ENCODE data around the gene NETO2.

DNA sequence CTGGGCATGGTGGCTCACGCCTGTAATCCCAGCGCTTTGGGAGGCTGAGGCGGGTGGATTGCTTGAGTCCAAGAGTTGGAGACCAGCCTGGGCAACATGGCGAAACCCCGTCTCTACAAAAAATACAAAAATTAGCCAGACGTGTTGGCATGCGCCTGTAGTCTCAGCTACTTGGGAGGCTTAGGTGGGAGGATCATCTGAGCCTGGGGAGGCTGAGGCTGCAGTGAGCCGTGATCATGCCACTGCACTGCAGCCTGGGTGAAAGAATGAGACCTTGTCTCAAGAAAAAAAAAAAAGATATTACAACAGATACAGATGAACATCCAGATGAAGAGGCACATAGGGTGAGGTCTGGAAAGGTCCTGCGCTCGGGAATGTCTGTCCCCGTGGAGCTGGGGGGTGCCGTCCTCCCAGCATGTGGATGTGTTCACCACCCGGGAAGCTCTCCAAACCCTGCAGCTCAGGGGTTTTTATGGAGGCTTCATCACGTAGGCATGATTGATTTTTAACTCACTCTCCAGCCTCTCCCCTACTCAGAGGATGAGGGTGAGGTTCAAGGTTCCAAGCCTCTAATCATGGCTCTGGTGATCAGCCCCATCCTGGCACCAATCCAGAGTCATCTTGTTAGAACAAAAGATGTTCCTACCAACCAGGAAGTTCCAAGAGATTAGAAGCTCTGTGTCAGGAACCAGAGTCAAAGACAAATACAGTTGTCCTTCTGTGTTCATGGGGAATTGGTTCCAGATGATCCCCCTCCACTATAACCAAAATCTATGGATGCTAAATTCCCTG, 85.3 kb downstream of the NETO2 start:
- no peak for TF ChIP-seq CTCF (conservative IDR thresholded peaks at IDR 0.05)
- no peak for TF ChIP-seq EZH2 (IDR thresholded peaks at IDR 0.05; ENCODE audit: low read depth)

Measured in PC-9 (cell line).